DMS153 (cell line): ENCODE data around the gene TULP4.

Experiments
- DNase-seq: peaks from one replicate; lab custom pipeline; 2025; lab: John Stamatoyannopoulos, UW

TULP4 gene

DNA sequence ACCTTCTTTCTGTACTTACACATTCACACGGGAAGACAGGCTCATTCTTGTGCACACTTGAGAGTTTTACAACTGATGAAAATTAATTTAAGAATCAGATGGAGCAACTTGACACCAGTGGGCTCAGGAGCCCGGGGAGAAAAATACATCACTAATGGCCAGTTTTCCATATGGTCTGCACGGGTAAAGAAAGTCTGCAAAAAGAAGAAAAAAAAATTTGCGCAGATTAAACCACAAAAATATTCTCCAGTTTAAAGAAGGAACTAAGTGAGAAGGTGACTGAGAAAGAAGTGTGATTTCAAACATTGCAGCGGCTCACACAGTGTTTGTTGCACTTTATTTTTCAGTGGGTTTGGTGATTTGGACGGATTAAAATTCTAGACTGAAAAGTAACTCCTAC is at the start of gene TULP4:
Gene TULP4 (plus strand): TSS at position 301 of the 400 bp plus-strand sequence. CDS start 1,552 bp downstream, outside the sequence.
- DNase-seq: no peak

DNA sequence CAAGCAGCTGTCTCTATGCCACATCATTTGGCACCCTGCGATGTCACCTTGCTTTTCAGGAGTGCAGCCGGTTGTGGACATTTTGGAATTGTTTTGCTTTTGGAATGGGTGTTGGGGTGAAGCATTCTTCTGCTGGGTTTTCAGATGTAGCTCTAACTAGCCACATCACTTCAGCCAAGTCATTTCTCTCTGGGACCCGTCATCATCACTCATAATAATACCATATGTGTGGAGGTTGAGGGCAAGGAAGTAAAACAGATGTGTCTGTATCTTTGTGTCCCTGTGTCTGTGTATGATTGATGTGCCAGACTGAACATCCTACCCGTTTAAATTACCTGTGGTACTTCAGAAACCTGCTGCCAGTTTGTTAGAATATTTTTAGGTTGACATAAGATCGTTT is 49.5 kb upstream of the TULP4 start:
- DNase-seq: no peak

DNA sequence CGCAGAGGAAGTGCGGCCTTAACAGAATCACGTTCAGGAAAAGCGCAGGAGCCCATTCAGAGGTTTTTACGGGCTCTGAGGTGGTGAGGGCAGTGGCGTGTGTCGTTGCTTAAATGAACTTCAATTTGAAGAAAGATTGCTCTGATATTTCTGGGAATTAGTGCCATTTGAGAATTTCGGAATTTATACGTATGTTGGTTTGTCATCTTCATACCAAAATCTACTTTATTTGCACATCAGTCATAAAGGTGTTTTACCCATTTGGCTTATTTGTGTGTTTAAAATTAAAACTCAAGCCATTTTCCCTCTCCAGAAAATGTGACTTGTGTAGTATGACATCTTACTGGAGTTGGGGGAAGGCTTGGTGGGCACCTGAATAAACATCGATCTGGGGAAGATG is 48.1 kb upstream of the TULP4 start:
- no peak for DNase-seq

GRCh38 chr6:158266131-158266530 is 46.1 kb upstream of the TULP4 start:
- no peak for DNase-seq

GRCh38 chr6:158268361-158269147 is 43.7 kb upstream of the TULP4 start:
- no peak for DNase-seq

GRCh38 chr6:158269657-158270056 is 42.6 kb upstream of the TULP4 start:
- DNase-seq: no peak

DNA sequence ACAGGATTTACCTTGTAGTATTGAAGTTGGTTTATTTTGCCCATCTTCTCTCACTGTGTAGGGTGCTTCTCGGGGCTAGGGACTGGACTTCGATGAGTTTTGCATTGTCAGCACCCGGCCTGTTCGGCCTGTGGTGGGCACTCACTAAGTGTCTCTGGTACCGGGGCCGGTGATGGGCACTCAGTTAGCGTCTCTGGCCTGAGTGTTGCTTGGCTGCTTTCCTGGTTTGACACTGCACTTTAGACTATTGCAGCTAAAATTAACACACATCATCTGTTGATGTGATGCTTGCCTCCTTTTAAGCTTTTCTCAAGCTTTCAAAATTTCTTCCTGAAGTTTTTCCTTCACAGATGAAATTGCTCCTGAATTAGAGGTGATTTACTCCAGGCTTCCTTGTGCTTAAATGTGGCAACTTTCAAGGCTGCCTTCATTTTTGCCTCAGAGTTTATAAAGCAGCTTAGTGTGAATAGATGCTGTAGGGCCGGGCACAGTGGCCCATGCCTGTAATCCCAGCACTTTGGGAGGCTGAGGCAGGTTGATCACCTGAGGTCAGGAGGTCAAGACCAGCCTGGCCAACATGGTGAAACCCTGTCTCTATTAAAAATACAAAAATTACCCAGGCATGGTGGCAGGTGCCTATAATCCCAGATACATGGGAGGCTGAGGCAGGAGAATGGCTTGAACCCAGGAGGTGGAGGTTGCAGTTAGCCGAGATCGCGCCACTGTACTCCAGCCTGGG is 41.7 kb upstream of the TULP4 start:
- no peak for DNase-seq

DNA sequence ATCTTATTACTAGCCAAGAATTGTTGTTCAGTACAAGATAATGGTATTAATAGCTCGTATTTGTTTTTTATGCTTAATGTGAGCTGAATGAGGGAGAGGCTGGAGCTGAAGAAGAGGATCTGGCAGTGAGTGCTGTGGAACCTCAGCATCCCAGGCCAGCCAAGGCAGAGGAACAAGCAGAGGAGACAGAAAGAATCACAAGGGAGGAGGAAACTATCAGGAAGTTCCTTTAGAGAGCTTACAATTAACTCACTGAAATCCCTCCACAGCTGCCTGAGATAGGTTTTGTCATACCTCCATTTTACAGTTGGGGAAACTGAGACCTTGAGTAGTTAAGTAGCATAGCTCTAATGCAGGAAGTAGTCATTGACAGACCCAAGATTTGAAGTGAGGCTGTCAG is 39.9 kb upstream of the TULP4 start:
- no peak for DNase-seq

GRCh38 chr6:158278004-158278403 is 34.3 kb upstream of the TULP4 start:
- DNase-seq: no peak

DNA sequence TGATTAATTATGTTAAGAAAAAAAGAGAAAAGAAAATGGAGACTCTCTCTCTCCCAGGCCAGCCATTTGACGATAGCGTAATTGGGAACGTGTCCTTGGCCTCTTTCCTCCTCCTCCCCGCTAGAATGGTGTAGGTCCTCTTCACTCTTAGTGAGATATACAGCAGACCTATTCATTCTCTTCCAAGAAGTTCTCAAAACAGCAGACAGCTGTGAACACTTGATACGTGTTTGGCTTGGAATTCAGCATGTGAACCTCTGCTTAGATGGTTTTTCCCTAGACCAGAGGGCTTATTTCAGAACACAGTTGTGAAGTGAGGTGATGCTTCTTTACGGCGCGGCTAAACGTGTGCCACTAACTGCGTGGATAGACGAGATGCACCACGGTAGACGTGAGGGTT is 32.6 kb upstream of the TULP4 start:
- DNase-seq: no peak

DNA sequence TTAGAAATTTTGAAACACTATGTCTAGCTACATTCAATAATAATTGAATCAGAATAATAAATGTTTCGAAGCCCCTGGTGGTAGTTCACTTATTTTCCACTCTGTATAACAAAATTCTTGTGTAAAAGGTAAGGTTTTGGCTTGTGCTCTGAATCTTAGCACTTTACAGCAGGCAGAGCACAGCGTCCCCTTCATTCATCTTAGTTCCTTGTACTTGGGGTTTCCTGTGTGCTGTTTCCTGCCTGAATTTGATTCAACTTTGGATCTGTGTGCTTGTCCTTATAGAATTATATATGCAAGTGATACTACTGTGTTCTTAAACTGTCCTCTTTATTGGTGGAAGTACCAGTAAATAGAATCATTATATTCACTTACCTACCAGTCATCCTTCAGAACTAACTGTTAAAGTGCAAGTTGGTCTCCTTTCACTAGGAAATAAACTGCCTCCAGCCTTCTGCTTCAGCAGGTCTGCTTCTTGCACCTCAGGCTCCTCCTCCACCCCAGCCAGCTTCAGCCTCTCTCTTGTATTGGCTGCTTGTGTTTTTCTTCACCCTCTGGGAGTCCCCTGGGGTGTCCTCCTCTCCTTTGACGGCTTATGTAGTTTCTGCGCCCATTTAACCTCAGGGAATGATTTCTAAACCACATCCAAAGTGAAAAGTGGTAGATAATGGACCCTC is 28.8 kb upstream of the TULP4 start:
- DNase-seq: no peak

DNA sequence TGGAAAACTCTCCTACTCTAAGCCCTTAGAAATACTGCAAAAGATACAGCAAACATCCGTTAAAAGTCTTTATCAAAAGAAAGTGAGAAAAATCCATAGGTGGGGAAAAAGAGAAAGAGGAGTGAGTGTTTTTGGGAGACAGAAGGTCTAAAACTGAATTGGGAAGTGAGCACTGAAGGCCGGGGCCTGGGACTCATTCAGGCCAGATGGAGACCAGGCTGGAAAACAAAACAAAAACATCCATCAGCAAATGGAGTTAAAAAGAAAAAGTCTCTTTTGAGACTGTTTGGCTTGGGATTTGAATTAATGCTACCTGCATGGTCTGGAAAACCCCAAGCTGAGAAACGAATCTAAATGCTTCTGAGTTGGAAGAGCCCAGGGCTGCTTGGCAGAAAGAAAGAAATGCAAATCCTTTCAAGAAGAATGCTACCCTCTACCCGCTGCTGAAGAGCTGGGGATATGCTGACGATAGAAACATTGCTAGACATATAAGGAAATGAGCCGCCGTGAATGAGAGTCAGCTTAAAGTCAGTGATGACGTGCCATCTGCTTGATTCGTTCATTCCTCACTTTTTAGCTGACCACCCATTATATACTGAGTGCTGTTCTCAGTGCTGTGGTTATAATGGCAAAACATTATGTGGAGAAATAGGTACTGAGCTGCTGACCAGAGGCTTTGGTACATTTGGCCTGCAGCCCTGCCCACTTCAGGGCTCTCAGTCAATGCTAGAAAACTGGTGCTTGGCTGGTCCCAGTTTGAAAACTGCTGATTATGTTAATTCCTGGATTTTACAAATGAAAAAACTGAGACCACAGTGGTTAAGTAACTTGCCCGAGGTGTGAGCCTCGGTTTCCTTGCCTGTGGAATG is 28.0 kb upstream of the TULP4 start:
- DNase-seq: no peak

DNA sequence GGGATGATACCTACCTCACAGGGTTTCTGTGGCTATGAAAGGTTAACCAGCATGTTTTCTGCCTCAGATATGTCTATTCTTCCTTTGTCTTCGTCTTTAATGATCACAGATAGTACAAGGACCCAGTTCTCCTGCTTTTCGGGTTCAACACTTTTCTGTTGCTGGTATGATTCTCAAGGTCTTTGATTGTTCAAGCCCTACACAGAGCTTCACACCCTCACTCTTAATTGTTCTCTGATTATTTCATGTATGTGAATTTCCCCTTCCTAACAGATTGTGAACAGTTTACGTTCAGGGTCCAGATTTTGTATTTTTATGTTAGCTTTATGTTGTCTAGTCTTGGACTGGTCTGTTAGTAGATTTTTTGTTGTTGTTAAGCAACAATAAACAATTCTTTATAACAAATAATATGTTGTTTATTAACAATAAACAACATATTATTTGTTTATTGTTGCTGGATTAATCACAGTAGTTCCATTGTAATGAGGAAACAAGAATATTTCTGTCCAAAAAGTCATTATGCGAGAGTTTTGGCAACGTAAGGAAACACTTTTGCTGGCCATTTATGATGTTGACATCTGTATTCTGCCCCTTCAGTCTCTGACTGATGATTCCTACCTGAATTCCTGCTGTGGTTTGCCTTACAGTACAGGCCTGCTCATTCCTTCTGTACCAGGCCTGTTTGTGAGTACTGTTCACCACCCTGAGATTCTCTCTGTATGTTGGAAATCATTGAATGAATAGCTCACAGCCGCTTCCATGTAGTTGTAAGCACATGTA is 27.2 kb upstream of the TULP4 start:
- no peak for DNase-seq

DNA sequence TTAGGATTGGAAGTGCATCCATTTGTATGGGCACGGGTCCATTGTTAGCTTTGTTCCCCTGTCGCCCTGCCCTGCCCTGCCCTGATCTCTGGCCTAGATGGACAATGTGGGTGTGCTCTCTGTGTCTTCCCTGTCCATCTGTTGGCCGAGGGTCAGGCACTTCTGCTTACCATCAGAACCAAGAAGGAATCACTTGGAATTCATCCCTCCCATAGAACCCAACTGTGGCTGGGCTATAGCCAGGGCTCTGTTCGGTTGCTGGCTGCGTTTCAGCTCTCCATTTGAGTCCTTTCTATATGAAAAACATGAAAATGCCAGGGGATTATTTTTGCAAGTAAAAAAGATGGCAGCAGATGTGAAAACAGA is 26.6 kb upstream of the TULP4 start:
- DNase-seq: no peak

DNA sequence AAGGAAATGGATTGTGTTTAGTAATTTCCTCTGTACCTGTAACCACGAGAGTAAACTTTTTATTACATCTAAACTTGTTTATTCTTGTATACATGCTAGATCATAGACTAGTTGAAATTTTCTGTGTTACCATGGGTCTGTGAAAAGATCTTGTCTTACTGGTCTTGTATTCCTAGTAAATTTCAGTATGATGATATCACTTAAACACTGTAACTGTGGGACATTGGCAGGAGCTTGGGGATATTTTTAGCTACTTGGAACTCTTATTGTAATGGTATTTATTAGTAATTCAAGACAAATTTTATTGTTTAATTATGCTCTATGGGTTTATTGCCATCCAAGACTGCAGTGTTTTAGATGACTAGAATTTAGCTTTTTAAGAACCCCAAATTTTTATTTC is 25.9 kb upstream of the TULP4 start:
- no peak for DNase-seq

DNA sequence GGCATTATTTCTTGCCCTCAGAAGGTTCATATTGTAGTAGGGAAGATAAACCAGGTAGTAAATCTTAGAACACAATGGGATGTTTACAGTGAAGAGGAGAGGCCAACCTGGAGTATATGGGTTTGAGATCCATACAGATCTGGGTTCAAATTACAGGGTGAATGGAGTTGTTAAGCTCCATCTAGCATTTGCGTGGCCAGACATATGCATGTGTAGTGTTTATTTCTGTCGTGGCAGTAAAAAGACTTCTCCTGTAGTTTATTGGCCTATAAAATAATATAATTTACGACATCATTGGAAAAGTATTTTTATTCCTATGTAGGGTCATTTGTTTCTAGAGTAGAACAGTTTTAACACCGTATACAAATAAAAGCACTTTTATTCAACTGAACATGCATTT is 25.2 kb upstream of the TULP4 start:
- peak; percentile 42 for DNase-seq

DNA sequence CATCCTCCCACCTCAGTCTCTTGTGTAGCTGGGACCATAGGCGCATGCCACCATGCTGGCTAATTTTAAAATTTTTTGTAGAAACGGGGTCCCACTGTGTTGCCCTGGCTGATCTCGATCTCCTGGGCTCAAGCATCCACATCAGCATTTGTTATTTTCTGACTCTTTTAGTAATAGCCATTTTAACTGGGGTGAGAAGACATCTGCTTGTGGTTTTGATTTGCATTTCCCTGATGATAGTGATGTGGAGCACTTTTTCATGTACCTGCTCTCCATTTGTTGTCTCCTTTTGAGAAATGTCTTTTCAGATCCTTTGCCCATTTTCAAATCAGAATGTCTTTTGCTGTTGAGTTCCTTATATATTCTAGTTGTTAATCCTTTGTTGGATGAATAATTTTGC is 22.2 kb upstream of the TULP4 start:
- no peak for DNase-seq

GRCh38 chr6:158290659-158291058 is 21.6 kb upstream of the TULP4 start:
- no peak for DNase-seq

DNA sequence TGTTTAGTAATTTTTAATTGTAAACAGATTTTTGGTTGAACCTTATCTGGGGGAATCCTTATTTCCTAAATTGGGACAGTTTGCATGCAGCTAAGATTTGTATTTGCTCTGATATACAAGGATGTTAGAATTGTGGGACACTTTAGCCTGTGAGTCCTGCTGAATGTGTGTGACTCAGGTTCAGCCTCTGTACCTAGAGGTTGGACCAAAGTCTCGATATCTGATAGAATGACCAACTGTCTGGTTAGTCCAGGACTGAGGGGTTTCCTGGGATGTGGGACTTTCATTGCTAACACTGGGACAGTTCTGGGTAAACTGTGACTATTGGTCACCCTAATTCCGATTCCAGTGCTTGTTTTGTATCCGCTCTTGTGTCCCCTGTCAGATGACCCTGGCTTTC is 20.2 kb upstream of the TULP4 start:
- DNase-seq: no peak

DNA sequence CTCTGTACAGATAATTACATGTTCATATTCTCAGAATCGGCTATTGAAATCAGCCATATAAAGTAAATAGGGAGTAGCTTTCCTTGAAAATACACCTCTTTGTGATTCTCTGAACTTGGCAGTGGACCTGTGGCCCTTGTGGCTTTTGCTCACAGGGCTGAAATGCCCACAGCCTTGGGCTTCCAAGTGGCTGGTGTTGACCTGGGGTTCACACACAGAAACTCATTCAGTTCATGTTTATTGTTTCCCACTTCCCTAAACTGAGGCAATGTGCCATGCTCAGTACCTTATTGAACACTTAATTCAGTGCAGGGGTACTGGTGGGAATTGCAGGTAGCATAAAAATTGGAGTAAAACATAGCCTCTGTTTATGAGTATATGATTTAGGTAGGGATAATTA is 19.1 kb upstream of the TULP4 start:
- DNase-seq: no peak
